HG03045 (cell line): ENCODE data around the gene SFTPA2.
"Not testable (repeated sequence)": the region's sequence is repeated elsewhere in the genome, so short reads cannot be mapped to it uniquely, and the experiment has no call there.

Experiments used
- ATAC-seq: cut with Tn5 transposase; IDR thresholded peaks from one replicate; pipeline ENCODE4 v1.9.1; 2021; ENCODE audit warnings: mild to moderate bottlenecking, moderate library complexity; ENCODE audit not compliant: unreplicated experiment

The SFTPA2 gene

GRCh38 chr10:79560160-79560709, at the start of gene SFTPA2:
TSS of gene SFTPA2 (minus strand) at chr10:79560407. CDS start at chr10:79559483, 924 bp downstream.
- no peak for ATAC-seq

- no peak for ATAC-seq
Observed at GRCh38 chr10:79608505-79609375, 48.5 kb upstream of the SFTPA2 start.

GRCh38 chr10:79605308-79605707, 45.1 kb upstream of the SFTPA2 start:
- ATAC-seq = no peak

GRCh38 chr10:79604294-79604693, 44.1 kb upstream of the SFTPA2 start:
- no peak for ATAC-seq

- ATAC-seq = no peak
Observed at GRCh38 chr10:79602953-79603352, 42.7 kb upstream of the SFTPA2 start.

- no peak for ATAC-seq
Observed at GRCh38 chr10:79601939-79602338, 41.7 kb upstream of the SFTPA2 start.

- ATAC-seq = not testable (repeated sequence)
Observed at GRCh38 chr10:79599644-79600043, 39.4 kb upstream of the SFTPA2 start.

GRCh38 chr10:79595510-79595909, 35.3 kb upstream of the SFTPA2 start:
- no peak for ATAC-seq

- not testable (repeated sequence) for ATAC-seq
Observed at GRCh38 chr10:79594565-79594964, 34.4 kb upstream of the SFTPA2 start.

GRCh38 chr10:79593377-79593776, 33.2 kb upstream of the SFTPA2 start:
- ATAC-seq = no peak

- no peak for ATAC-seq
Observed at GRCh38 chr10:79588800-79589199, 28.6 kb upstream of the SFTPA2 start.

GRCh38 chr10:79586933-79587332, 26.7 kb upstream of the SFTPA2 start:
- no peak for ATAC-seq

GRCh38 chr10:79585870-79586527, 25.8 kb upstream of the SFTPA2 start:
- no peak for ATAC-seq

GRCh38 chr10:79583488-79584024, 23.3 kb upstream of the SFTPA2 start:
- ATAC-seq = no peak

- not testable (repeated sequence) for ATAC-seq
Observed at GRCh38 chr10:79582954-79583353, 22.7 kb upstream of the SFTPA2 start.

GRCh38 chr10:79582096-79582495, 21.9 kb upstream of the SFTPA2 start:
- no peak for ATAC-seq

- no peak for ATAC-seq
Observed at GRCh38 chr10:79581044-79581443, 20.8 kb upstream of the SFTPA2 start.

GRCh38 chr10:79579361-79579760, 19.2 kb upstream of the SFTPA2 start:
- no peak for ATAC-seq

GRCh38 chr10:79570624-79571023, 10.4 kb upstream of the SFTPA2 start:
- ATAC-seq = not testable (repeated sequence)

- ATAC-seq = no peak
Observed at GRCh38 chr10:79563426-79563825, 3.2 kb upstream of the SFTPA2 start.

- peak; percentile 52 for ATAC-seq
Observed at GRCh38 chr10:79562135-79562756, 2.0 kb upstream of the SFTPA2 start.
